ACHN (cell line): ENCODE data around the gene ATXN7.

ENCODE experiments used
- DNase-seq: peaks from one replicate; pipeline ENCODE4 v3.0.0-alpha.2; 2015
- in situ Hi-C: cut with HindIII; loops from 2 replicates; pipeline ENCODE4 v1.10.0; 2017; ENCODE audit warnings: low sequenced_read_pairs, low pct_ligation_motif_present, low pct_unique_long_range_greater_than_20kb

ATXN7 gene

DNA sequence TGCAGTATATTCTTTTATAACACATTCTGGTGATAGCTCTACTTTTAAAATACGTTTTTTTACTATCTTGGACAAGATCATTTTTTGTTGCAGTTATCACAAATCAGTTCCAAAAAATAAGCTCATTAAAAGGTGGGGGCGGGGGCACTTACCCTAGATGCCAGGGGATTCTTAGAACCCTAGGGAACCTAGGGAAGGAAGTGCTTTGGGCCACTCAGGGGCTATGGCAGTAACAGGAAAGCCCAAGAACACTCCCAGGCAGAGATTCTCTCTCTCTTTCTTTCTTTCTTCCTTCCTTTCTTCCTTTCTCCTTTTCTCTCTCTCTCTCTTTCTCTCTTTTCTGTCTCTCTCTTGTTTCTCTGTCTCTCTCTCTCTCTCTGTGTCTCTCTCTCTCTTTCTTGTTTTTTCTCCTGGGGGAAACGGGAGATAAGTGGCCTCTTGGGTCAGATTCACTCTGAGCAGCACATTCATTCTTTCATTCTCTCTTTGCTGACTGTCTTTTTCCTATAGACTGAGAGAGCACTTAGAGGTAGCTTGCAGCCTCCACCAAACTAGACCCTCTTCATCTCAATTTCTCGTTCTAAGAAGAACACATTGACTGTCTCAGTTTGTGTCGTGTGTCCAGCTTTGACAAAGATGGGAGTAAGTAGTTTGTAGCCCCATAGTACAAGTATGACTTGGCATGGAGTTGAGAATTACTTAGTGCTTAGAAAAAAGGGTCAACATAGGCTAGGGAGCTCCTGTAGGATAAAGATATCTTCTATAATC, 31.9 kb downstream of the ATXN7 start:
- in situ Hi-C loops = no loop called here
- DNase-seq = no peak

DNA sequence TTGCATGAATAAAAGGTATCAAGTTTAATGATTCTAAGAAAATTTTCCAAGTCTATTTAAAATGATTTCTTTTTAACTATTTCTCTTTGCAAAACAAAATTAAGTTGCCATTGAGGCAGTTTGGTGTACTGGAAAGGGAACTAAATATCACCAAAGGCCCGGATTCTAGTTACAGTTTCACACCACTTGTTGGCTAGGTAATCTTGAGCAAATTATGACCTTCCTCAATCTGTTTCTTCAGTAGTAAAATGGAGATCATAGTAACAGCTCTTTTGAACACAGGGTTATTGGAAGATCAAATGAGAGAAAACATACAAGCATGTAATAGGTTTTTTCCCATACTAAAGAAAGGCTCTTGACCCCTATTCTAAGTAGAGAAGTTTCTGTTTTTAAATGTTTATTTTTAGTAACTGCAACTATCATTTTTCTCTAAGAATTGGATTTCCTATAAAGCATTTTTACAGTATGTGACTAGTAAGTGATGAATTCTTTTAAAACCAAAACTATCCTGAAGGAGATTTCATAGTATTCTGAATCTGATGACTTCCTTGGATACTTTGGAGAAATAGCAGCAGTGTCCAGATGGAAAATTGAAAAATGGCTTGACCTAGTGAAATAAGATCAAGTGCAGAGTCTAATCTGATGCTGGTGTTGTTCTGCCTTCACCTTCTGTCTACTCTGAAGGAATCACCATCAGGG, 32.8 kb downstream of the ATXN7 start:
- DNase-seq = no peak
- in situ Hi-C loops = no loop called here

DNA sequence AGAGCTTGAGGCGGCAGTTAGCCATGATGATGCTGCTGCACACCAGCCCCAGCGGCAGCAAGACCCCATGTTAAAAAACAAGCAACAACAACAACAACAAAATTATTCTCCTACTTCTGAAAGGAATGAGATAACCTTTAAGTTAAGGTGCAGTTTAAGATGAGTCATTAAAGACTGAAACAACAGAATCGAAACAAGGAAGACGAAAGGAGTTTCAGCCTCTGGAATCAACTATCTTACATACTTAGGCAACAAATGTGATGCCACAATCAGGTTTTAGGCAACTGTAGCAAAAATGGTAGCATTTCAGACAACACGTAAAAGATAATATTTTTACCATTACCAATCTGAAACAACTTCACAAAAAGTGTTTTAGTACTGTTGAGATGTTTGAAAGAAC, 36.3 kb downstream of the ATXN7 start:
- in situ Hi-C loops = no loop called here

DNA sequence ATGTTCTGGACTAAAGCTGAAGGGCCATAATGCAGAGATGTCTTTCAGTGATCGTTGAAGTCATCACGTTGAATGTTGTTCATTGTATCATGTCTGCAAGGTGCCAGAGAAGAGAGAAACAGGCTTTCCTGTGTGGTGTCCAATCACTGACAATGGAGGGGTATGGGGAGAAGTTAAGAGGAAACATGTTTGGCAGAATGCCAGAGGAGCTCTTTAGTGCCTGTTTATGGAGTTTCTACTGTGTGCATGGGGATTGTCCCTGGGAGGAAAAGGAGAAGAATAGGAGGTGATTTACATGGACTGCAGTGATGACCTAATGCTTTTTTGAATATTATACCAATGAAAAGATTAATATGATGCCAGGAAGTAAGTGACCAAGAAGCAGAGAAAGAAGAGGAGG, 36.8 kb downstream of the ATXN7 start:
- in situ Hi-C loops = no loop called here
- DNase-seq = no peak

More for the DNA sequence above, 36.3 kb downstream of the ATXN7 start:
- DNase-seq = no peak

DNA sequence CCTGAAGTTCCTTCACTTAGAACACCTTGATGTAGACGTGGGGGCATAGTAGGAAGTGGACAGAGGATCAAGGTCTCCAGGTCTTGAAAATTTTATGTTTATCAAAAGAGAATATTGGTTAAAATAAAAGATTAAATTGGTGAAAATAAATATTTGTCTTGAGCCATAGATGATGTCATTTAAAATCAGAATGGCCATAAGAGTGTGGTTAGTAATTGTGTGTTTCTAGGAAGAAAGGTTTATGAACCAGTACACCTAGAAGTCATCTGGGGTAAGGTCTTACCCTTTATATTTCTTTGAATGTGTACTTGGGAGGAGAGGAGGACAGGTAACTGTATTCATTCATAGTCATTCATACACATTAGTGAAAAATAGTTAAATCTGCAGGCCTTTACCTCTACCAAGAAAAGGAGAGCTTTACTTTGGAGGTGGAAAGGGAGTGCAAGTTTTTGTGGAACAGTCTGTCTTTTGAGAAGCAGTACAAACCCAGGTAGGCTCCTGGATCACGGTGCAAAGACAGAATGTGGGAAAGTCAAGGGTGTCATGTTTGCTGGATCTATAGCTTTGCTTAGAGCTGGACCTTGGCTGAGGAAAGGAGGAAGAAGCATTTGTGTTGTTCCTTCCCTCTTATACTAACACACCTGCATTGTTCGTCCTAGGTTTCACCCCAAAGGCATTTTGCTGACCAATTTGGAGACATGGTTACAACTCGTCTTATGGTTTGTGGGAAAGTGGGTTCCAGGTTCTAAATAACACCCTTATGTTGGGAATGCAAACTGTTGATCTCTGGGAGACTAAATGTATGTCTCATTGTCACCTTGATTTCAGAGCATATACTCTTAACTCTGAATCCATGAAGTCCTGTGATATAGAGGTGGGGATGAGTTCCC, 42.3 kb downstream of the ATXN7 start:
- no peak for DNase-seq
- in situ Hi-C loops = no loop called here

DNA sequence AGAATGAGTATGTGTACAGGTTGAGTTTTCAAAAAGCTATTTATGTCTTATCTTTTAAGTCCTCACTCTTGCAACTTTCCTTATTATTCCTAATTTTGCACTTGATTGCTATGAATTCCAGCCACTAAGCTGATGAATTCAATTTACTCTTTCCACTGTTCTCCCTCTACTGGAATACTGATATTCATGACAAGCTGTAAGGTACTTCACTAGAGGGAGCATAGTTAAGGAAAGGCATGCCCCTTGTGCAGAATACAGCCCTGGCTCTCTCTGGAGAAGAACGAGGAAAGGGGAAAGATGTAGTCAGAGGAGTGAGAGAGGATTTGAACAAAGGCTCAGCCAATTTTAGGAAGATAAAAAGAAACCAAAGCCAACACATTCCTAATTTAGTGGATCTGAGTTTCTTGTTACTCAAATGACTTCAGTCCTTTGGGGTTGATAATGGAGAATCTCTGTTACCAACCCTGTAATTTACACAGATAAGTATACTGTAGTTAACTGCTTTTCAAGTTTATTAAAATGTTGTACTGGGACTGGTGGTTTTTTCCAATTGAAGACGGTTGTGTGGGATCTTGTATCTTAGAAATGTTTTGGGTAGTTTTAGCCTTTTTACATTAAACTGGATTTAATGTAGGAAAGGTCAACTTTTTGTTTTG, 44.5 kb downstream of the ATXN7 start:
- in situ Hi-C loops = no loop called here
- DNase-seq = peak; percentile 28

DNA sequence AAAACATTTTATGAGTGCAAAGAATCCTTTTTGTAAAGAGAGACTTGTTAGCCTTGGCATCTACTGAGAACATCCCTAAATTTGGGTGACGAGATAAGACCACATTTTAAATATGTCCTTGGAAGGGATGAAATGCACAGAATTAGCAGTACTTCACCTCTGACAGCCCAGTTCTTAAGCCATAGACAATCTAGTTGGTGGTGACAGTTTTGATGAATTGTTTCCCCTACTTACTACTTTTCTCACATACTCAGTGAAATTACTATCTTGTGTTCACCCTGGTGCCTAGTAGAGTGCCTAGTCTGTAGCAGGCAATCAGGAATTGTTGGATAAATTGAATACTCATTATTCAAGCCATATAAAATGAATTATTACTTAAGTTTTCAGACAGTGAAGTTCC, 45.1 kb downstream of the ATXN7 start:
- in situ Hi-C loops = no loop called here
- DNase-seq = no peak

DNA sequence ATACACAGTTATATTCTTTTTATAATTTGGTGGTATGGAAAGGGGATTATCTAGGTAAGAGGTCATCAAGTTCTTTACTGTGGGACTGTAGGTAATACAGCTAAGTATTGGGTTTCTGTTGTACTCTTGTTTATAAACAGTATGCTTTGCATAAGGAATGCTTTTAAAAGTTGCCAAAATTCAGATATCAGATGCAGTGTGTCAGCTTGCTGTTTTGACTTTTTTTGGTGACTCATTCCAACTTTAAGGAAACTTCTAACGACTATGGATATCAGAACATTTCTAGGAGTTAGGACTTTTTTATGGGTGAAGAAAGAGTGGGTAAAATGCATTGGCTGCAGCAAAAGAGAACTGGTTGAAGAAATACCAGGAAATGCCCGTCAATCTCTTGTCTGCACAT, 45.8 kb downstream of the ATXN7 start:
- DNase-seq = no peak
- in situ Hi-C loops = no loop called here

DNA sequence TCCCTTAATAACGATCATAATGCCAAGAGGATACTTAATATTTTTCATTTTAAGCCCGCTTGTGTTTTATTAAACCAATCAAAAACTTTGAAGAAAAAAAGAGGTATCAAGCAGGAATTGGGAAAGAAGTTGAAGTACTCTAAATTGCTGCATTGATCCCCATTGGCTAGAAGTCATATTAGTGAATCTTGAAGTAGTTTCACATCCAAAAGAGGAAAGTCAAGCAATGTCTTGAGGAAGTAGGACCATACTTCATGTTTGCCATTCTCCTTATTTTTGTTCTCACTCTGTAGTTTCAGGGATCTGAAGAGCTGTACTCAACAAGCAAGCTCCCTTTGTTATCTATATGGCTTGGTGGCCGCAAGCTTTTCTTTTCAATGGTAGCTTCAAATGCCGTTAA, 46.3 kb downstream of the ATXN7 start:
- in situ Hi-C loops = no loop called here
- DNase-seq = no peak

DNA sequence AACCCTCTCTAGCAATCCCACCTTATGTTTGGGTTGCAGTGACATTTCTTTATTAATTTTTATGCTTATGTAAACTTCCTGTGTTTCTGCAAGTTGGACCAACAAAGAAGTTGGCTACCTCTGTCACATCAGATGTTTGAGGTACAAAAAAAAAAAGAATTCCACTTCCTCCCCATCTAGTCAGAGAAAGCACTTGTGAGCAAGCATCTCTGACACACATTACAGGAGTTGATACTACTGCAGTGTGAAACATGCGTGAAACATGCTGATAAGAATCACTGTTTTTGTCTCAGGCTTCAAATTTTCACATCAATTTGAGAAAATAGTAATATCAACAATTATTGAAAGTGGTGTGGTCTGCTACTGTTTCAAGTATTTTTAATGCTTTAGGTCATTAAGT, 47.2 kb downstream of the ATXN7 start:
- in situ Hi-C loops = no loop called here
- peak; percentile 13 for DNase-seq

DNA sequence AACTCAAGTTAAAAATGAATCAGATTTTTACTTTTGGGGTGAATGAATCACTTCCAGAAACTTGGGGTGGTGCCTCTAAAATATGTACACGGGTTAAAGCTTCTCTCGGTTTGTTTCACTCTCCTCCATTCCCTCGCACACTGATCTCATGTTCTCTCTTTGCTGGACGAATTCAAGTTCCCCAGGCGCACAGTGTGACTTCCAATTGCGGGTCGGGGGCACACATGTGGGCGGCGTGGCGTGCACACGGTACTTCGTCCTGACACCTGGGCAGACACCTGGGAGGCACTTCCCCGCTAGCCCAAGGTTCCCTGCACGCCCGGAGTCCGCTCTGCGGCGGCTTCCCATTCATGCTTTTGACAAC, 47.8 kb downstream of the ATXN7 start:
- in situ Hi-C loops = no loop called here
- DNase-seq = no peak

DNA sequence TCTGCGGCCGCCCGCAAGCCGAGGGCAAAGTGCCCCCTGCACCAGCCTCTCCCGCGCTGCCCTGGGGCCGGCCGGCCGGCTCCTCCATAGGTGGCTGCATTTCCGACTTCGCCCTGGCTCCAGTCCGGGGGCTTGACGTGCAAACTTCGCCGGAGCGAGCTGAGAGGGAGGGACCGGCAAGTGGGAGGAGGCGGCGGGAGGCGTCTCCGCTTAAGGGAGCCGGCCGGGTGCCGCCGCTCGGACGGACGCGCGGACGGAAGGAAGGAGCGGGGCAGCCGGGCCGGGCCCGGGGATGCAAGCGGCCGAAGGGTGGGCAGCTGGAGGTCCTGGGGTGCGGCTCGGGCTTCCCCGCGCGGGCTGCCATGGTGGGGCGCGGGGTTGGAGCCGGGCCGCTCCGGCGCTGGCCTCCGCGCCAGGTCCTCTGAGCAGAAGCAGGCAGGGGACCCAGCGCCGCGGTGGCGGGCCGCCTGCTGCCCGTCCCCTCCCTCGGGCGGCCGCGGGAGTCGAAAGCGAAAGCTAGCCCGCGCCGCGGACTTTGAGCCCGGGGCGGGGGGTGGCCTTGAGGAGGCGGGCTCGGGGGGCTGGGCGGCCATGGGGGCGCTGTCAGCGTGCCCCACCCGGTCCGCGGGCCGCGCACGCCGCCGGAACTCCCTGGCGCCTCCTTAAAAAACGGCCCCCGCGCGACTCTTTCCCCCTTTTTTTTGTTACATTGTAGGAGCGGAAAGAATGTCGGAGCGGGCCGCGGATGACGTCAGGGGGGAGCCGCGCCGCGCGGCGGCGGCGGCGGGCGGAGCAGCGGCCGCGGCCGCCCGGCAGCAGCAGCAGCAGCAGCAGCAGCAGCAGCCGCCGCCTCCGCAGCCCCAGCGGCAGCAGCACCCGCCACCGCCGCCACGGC, 48.5 kb downstream of the ATXN7 start, which contains the start of gene SCAANT1:
Gene SCAANT1, minus strand, starts transcription at position 511 of the 895 bp plus-strand sequence.
- in situ Hi-C loops = no loop called here
- peak; percentile 87 for DNase-seq

DNA sequence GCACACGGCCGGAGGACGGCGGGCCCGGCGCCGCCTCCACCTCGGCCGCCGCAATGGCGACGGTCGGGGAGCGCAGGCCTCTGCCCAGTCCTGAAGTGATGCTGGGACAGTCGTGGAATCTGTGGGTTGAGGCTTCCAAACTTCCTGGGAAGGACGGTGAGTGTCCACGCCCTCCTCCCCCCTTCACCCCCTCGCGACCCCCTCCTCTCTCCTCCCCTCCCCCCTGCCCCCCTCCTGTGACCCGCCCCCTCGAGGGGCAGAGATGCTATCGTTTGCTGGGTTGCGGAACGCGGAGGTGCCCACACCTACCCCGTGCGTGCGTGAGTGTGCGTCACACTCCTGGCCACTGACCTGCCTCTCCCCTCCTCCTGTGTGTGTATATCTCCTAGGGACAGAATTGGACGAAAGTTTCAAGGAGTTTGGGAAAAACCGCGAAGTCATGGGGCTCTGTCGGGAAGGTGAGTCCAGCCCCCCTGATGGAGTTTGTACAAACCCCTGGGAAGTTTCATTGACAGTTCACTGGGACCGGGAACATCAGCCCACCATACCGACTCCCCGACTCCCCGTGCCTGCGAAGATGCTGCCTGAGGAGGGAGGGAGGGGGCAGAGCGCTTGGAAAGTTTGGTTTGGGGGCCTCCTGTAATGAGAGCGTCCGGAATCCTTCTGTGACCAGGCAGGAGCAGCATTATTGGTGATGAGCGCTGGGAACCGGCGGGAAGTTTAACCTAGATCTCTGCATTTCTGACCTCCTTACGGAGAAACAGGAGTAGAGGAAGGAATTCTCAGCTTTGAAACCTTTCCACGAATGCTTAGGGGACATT, 49.3 kb downstream of the ATXN7 start:
- in situ Hi-C loops = no loop called here
- DNase-seq = peak; percentile 45

DNA sequence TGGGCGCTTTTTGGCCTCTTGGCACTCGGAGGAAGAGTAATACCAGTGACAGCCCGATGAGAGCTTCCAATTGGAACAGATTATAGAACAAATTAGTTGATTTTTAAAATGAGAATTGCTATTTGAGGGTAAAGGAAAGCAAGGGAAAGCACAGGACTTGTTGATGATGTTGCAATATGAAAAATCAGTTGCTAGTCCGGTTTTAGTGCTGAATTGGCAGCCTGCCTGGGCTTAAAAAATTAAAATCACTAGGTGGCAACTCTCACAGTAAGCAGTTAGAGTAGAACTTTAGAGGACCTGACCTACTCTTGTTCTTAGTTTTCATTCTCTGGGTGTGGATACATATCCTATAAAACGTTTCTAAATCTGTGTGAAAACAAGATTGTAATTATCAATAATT, 50.6 kb downstream of the ATXN7 start:
- no peak for DNase-seq

DNA sequence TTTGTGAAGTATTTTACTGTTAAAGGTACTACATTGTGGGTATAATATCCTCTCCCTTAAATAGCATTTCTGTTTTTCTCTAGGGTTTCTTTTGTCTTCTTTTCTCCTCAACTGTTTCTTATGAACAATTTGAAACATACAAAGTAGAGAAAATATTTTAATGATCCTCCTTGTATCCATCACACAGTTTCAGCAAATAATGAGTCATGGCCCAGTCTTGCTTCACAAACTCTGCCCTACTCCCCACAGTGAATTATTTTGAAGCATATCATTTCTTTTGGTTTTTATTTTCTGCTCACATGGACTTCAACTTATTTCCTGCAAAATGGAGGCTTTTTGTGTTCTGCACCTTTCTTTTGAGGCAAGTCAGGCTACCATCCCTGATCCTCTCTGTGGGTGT, 54.7 kb downstream of the ATXN7 start:
- peak; percentile 28 for DNase-seq
- in situ Hi-C loops = no loop called here

More for the DNA sequence above, 50.6 kb downstream of the ATXN7 start:
- in situ Hi-C loops = no loop called here

DNA sequence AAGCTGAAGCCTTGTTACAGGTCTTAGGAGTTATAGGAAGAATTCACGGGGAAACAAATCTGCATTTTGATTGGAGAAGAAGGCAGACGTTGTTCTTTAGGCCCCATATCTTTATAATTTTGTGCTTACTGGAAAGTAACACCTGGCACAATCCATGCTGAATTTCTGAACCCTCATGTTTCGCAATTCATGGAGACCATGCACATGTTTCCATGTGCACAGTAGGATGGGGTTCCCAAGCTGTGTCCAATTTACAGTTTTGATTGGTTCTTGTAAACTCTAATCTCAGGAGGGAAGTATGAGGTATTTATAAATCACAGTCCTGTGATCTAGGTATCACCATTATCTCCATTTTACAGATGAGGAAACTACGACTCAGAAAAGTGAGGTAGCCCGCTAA, 56.3 kb downstream of the ATXN7 start:
- in situ Hi-C loops = no loop called here
- DNase-seq = no peak
